GM18870 (cell line): Measurements from ENCODE around the gene GPS1.

Experiments
- ATAC-seq: cut with Tn5 transposase; IDR thresholded peaks from one replicate; pipeline ENCODE4 v1.9.1; 2021; ENCODE audit warnings: moderate library complexity; ENCODE audit not compliant: unreplicated experiment

The GPS1 gene

GRCh38 chr17:82014432-82014831, 37.3 kb upstream of the GPS1 start:
- ATAC-seq: no peak

- ATAC-seq: no peak
Observed at GRCh38 chr17:82014971-82015310, 36.8 kb upstream of the GPS1 start.

DNA sequence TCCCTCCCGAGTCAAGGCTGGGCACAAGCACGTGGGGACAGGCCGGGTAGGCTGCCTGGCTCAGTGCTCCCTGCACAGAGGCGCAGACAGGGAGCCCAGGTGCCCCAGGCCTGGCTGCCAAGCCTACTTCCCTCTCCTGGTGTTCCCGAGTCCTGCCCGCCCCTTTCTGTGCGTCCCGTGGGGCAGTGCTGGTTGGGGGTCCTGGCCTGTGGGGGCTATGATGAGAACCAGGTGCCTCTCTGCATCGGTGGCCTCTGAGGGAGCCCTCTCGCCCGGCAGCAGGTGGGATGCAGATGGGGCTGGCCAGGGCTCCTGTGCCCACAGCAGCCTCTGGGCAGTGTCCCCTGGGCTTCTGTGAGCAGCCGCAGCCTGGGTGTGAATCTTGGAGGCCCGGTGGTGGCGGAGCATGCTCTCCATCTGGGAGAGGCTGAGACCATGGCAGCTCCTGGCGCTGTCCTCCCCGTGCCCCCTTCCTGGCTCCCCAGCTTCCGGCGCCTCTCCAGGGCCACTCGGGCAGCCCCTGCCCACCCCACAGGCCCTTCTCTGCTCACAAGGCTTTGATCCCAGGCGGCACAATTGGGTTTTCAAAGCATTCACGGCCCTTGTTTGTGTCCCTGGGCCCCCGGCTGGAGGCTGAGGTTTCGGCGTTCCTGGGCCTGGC, 36.3 kb upstream of the GPS1 start:
- no peak for ATAC-seq

- no peak for ATAC-seq
Observed at GRCh38 chr17:82016061-82016874, 35.4 kb upstream of the GPS1 start.

GRCh38 chr17:82016875-82017459, 34.7 kb upstream of the GPS1 start:
- ATAC-seq: no peak

GRCh38 chr17:82017612-82018151, 34.0 kb upstream of the GPS1 start:
- no peak for ATAC-seq

- no peak for ATAC-seq
Observed at GRCh38 chr17:82018152-82018988, 33.3 kb upstream of the GPS1 start.

- no peak for ATAC-seq
Observed at GRCh38 chr17:82018989-82019689, 32.6 kb upstream of the GPS1 start.

- no peak for ATAC-seq
Observed at GRCh38 chr17:82019690-82020571, 31.8 kb upstream of the GPS1 start.

- ATAC-seq: no peak
Observed at GRCh38 chr17:82020572-82021106, 31.1 kb upstream of the GPS1 start.

DNA sequence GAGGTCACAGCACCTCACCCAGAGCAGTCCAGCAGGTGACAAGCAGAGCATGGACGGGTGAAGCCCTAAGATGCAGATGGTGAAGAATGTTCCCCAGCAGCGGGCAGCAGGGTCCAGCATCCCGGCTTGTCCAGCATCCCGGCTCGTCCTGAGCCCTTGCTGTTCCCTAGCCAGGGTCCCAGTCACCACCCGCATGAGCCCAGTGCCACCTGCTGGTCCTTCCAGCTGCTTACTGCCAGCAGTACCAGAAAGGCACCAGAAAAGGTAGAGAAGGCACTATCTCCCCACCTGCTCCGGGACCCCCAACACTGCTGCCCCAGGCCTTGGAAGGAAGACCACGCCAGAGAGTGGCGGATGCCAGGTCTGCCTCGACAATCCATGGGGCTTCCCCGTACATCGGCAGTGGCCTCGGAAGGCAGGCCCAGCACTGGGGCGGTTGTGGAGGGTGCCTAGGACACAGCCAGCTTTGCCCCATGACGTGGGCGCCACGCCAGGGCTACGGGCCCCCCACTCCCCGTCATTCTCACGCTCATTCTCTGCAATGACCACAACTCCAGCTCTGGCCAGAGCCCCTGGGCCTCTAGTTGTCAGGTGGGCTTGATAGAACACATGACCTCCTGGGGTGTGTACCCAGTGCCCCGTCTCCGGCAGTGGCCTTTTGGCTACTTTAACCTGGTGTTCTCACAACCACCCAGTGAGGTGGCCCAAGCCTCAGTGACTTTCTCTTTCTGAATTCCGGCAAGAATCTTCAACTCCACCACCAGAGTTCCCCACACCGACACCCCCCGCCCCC, 30.4 kb upstream of the GPS1 start:
- no peak for ATAC-seq

GRCh38 chr17:82021900-82022309, 29.8 kb upstream of the GPS1 start:
- no peak for ATAC-seq

GRCh38 chr17:82022310-82022980, 29.3 kb upstream of the GPS1 start, which contains the start of gene CENPX:
Gene CENPX, minus strand, starts transcription at chr17:82022878. Its CDS starts 17 bp downstream, at chr17:82022861.
- ATAC-seq: peak; percentile 17

DNA sequence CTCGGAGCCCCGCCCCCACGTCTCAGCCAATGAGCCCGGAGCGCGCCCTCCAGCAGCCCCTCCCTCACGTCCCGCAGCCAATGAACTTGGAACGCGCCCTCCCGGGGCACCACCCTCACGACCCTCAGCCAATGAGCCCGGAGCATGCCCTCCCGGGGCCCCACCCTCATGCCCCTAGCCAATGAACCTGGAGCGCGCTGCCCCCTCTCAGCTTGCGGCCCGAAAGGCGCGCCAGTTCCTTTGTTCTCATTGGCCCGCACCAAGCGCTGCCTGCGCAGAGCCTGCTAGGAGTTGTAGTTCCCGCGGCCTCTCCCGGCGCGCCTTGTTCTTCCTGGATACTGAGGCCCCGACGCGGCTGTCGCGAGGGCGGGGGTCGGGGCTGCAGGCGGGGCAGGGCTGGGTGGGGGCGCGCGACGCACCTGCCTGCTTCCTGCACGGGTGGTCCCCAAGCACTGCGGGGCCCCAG, 28.7 kb upstream of the GPS1 start, which contains the start of gene LRRC45:
TSS of gene LRRC45 (plus strand) at position 325 of the 466 bp plus-strand sequence. CDS start 339 bp downstream, outside the sequence.
- peak; percentile 89 for ATAC-seq

- ATAC-seq: no peak
Observed at GRCh38 chr17:82023447-82024241, 28.1 kb upstream of the GPS1 start.

DNA sequence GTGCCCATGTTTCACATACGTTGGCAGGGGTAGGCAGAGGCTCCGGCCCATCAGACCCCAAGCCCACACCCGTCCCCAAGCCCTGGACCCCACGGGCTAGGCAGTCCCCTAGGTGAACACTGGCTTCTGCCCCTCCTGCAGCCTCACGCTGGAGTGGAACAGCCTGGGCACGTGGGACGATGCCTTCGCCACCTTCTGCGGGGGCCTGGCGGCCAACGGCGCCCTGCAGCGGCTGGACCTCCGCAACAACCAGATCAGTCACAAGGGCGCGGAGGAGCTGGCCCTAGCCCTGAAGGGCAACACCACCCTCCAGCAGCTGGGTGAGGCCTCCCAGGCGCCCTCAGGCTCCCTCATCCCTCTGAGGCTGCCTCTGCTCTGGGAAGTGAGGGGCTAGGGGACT, 26.8 kb upstream of the GPS1 start:
- no peak for ATAC-seq
